ENCODE measurements around the gene ZNF608. TPM values are rescaled to one million over a fixed set of nuclear protein-coding genes. Genes with fewer than 3 reads are reported as not detected.

Gene ZNF608
- total RNA-seq, 2 donors from 2014 or later = 13.5 to 30.4 TPM

DNA sequence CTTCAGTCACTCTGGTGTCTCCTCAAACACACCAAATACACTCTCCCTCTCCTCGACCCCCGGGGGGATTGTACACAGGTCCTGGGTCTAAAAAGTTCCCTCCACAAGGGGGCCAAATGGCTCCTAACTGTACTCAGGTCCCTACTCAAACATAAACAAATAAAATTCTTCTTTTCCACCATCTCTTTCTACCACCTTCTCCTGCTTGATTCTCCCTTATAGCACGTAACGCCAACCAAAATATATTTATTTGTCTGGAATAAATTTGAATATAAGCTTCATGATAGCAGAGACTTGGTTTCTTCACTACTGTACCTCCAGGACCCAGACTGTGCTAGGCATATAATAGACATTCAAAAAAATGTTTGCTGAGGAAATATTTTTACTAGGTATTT lies 21.4 kb downstream of the ZNF608 start:
- no peak overlapping the region for H3K27ac ChIP-seq
- no peaks in the 10 kb centered on the region for H3K36me3 ChIP-seq
- ATAC-seq (ENCODE audit: insufficient number of reproducible peaks, low FRiP score, low read depth) = no peak
- no peak for TF ChIP-seq CTCF (IDR thresholded peaks at IDR 0.05)
- DNase-seq (ENCODE audit: low spot score) = no peak
- no peaks in the 10 kb centered on the region for H3K27me3 ChIP-seq (replicated peaks; ENCODE audit: insufficient read depth)
- no peaks in the 10 kb centered on the region for H3K9me3 ChIP-seq
- no peak overlapping the region for H3K4me3 ChIP-seq
- peaks cover 0 to 15% of the 10 kb centered on the region in 2 donors for H3K4me1 ChIP-seq (ENCODE audit: control insufficient read depth in 1 of 2, low read depth in 2 of 2)

GRCh38 chr5:124724357-124725039 lies 21.9 kb downstream of the ZNF608 start:
- TF ChIP-seq CTCF (IDR thresholded peaks at IDR 0.05) = no peak
- no peak overlapping the region for H3K27ac ChIP-seq
- peaks cover 0 to 16% of the 10 kb centered on the region in 2 donors for H3K4me1 ChIP-seq (ENCODE audit: control insufficient read depth in 1 of 2, low read depth in 2 of 2)
- DNase-seq (ENCODE audit: low spot score) (no peak), ATAC-seq (ENCODE audit: insufficient number of reproducible peaks, low FRiP score, low read depth) (no peak)
- no peaks in the 10 kb centered on the region for H3K9me3 ChIP-seq
- H3K36me3 ChIP-seq = no peaks in the 10 kb centered on the region
- no peak overlapping the region for H3K4me3 ChIP-seq
- no peaks in the 10 kb centered on the region for H3K27me3 ChIP-seq (replicated peaks; ENCODE audit: insufficient read depth)

GRCh38 chr5:124721229-124721735 lies 25.2 kb downstream of the ZNF608 start:
- no peak overlapping the region for H3K4me3 ChIP-seq
- H3K36me3 ChIP-seq = no peaks in the 10 kb centered on the region
- no peaks in the 10 kb centered on the region for H3K27me3 ChIP-seq (replicated peaks; ENCODE audit: insufficient read depth)
- H3K27ac ChIP-seq = no peak overlapping the region
- peaks cover 0 to 30% of the 10 kb centered on the region in 2 donors for H3K4me1 ChIP-seq (ENCODE audit: control insufficient read depth in 1 of 2, low read depth in 2 of 2)
- TF ChIP-seq CTCF (IDR thresholded peaks at IDR 0.05) = no peak
- ATAC-seq (ENCODE audit: insufficient number of reproducible peaks, low FRiP score, low read depth) (no peak), DNase-seq (ENCODE audit: low spot score) (no peak)
- H3K9me3 ChIP-seq = no peaks in the 10 kb centered on the region

DNA sequence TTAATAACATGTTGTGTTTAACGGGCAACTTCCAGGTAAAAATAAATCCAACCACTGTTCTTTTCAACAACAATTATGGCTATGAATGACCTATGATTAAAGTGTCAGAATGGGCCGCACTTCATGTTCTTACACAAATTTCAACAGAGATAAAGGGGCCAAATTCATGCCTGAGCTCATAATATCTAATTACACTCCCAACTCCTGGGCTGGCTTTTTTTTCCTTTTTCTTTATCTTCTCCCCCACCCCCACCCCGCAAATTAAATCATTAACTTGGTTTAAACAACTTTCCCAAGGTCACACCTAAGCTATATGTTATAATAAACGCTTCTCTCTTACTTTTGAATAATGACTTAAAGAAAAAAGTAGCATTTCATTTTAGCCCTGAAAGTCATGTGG lies 25.8 kb downstream of the ZNF608 start:
- Histone ChIP-seq H3K36me3 (no peaks in the 10 kb centered on the region), H3K4me1 (ENCODE audit: control insufficient read depth in 1 of 2, low read depth in 2 of 2) (peaks cover 0 to 26% of the 10 kb centered on the region in 2 donors), H3K4me3 (no peak overlapping the region), H3K27me3 (replicated peaks; ENCODE audit: insufficient read depth) (no peaks in the 10 kb centered on the region), H3K9me3 (no peaks in the 10 kb centered on the region), H3K27ac (no peak overlapping the region)
- no peak for DNase-seq (ENCODE audit: low spot score)
- no peak for ATAC-seq (ENCODE audit: insufficient number of reproducible peaks, low FRiP score, low read depth)
- TF ChIP-seq CTCF (IDR thresholded peaks at IDR 0.05) = no peak

DNA sequence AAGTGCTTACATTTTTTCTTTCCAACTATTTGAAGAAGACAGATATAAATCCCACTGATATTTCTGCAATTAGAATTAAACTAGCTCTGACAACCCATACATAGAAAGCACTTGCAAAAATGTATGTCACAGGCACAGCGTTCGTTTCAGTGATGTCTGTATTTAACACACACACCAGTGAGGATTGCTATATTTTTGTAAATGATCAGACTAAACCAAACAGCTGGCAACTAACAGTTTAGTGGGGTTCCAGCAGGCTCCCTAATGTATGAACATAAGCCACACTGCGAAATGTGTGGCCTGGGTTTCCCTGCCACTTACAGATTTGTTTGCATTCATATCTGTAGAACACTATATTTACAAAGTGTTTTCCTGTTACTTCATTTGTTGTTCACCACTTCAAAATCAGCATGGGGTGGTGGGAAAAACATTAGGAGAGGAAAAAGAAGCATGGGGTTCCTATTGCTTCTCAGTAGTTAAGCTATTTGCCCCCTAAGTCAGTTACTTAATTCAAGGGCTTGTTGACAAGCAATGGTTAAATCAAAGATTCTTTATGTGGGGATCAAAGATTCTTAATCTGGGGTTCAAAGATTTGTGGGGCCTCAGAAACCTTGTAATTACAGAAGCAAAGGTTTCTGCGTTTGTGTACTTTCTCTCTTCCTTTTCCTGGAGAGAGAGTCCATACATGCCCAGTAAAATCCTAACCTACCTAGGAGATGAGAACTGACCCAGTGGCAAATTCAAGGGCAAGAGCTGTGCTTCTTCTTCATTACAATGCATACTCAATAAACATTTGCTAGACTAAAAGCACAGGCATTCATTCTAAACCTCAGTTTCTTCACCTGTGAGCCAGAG lies 27.1 kb downstream of the ZNF608 start:
- H3K9me3 ChIP-seq = no peaks in the 10 kb centered on the region
- ATAC-seq (ENCODE audit: insufficient number of reproducible peaks, low FRiP score, low read depth) (no peak), DNase-seq (ENCODE audit: low spot score) (no peak)
- no peaks in the 10 kb centered on the region for H3K27me3 ChIP-seq (replicated peaks; ENCODE audit: insufficient read depth)
- peaks cover 0 to 22% of the 10 kb centered on the region in 2 donors for H3K4me1 ChIP-seq (ENCODE audit: control insufficient read depth in 1 of 2, low read depth in 2 of 2)
- H3K36me3 ChIP-seq = no peaks in the 10 kb centered on the region
- no peak overlapping the region for H3K27ac ChIP-seq
- no peak for TF ChIP-seq CTCF (IDR thresholded peaks at IDR 0.05)
- no peak overlapping the region for H3K4me3 ChIP-seq

All from thoracic aorta (tissue), 2 donors.